HG03565 (cell line): ENCODE results near the gene TMEM45A.
"Not testable (repeated sequence)": the region's sequence is repeated elsewhere in the genome, so short reads cannot be mapped to it uniquely, and the experiment has no call there.

ENCODE experiments used
- ATAC-seq: cut with Tn5 transposase; IDR thresholded peaks from one replicate; pipeline ENCODE4 v1.9.1; 2021; ENCODE audit warnings: mild to moderate bottlenecking, moderate library complexity; ENCODE audit not compliant: unreplicated experiment

Gene TMEM45A

GRCh38 chr3:100482176-100482575 lies 10.2 kb upstream of the TMEM45A start:
- no peak for ATAC-seq

- no peak for ATAC-seq
These were observed 8.9 kb upstream of the TMEM45A start for GRCh38 chr3:100483529-100483928.

GRCh38 chr3:100486808-100487207 lies 5.6 kb upstream of the TMEM45A start:
- no peak for ATAC-seq

- ATAC-seq, result no peak
These were observed 3.3 kb upstream of the TMEM45A start for GRCh38 chr3:100489118-100489517.

DNA sequence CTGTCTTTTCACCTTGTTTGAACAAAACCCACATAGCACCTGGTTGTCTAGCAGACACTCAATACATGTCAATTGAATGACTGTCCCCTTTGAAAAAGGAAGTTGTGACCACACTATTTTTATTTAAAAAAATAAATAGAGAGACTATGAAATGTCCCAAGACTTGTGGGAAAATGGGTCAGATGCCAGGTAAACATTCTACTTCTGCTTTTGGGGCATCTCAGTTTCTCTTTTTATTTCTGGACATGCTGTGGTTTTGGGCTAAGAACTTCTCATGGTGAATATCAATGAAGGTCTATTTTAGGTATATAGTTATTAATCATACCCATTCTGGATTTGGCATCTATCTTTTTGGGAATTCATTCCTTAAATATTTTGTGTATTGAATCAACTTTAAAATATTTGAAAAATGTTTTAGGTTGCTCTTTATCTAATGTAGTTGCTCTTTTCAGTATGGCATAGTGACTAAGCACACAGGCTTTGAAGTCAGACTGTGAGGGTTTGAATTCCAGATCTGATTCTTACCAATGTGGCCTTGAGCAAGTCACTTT lies 4.4 kb downstream of the TMEM45A start:
- ATAC-seq, result peak; percentile 29

DNA sequence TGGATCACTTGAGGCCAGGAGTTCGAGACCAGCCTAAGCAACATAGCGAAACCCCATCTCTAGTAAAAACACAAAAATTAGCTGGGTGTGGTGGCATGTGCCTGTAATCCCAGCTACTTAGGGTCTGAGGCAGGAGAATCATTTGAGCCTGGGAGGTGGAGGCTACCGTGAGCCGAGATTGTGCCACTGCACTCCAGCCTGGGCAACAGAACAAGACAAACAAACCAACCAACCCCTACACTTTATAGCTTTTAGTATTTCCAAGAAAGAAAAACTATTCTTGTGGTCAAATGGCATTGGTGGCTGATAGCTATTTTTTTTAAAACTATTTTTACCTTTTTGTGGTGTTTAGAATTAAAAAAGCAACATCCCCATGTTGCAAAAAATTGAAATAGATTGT lies 7.2 kb downstream of the TMEM45A start:
- no peak for ATAC-seq

GRCh38 chr3:100500320-100500880 lies 8.0 kb downstream of the TMEM45A start:
- ATAC-seq, result no peak

- no peak for ATAC-seq
These were observed 11.0 kb downstream of the TMEM45A start for GRCh38 chr3:100503448-100503847.

GRCh38 chr3:100506355-100506754 lies 13.9 kb downstream of the TMEM45A start:
- no peak for ATAC-seq

- not testable (repeated sequence) for ATAC-seq
These were observed 17.4 kb downstream of the TMEM45A start for GRCh38 chr3:100509818-100510217.

GRCh38 chr3:100516232-100516631 lies 23.8 kb downstream of the TMEM45A start:
- no peak for ATAC-seq

- no peak for ATAC-seq
These were observed 24.4 kb downstream of the TMEM45A start for GRCh38 chr3:100516838-100517237.

GRCh38 chr3:100517276-100517675 lies 24.9 kb downstream of the TMEM45A start:
- no peak for ATAC-seq

DNA sequence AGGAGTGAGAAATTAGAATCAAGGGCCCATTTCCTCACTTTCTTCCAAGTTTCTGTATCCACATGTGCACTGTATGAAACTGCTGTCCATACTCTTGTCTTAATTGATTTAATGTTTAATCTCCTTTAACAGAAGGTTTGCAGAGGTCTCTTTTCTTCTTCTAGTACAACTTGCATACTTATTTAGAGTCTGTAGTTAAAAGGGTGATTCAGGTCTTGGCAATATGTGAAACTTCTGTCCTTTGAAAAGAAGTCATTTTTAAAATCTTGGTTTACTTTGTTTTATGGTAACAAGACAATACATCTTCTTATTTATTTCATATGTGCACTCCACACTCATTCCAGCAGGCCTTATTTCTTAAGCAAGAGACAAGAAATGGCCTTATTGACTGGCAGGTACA lies 25.8 kb downstream of the TMEM45A start:
- ATAC-seq, result no peak

DNA sequence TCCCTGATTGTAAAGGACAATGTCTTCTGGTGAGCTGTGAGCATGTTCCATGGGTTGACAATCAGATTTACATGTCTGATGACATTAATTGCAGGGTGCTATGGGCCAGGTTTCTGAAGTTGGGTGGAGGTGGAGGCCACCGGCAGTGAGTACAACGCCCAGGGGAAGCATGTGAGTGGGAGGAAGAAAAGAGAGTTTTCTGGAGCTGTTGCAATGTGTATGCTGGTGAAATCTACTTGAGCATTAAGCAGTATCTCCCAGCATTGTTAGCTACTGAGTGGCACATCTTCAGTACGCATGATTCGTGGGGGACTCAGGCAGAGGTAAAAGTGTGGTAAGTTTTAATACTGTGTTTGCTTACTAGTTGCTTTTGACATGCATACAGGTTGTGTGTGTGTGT lies 26.6 kb downstream of the TMEM45A start:
- ATAC-seq, result no peak

- no peak for ATAC-seq
These were observed 29.0 kb downstream of the TMEM45A start for GRCh38 chr3:100521439-100521845.

- ATAC-seq, result no peak
These were observed 29.7 kb downstream of the TMEM45A start for GRCh38 chr3:100522125-100522524.

DNA sequence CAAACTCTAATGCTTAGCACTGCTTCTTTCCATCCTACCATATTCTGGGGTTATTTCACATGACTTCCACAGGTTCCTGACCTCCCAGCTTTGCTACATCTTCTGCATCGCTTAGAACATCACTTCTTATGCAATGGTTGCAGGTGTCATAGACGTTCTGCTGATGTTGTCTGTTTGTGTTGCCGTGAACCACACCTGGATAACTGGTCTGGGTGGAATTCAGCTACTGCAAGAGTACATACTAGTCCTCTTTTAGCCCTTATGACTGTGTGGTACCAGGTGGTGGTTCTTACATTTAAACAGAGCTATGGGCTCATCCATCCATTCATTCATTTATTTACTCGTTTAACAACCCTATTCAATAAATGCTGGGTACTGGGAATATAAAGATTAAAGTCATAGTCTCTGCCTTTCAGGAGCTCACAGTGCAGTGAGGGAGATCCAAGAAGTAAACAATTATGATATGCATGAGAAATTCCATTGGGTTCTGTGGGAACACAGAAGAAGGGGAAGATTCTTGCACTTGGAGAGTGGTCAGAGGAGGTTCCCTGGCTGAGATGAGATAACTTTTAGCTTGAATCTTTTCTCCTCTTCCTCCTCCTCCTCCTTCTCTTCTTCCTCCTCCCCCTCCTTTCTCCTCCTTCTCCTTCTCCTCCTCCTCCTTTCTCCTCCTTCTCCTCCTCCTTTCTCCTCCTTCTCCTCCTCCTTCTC lies 30.8 kb downstream of the TMEM45A start:
- no peak for ATAC-seq

GRCh38 chr3:100525753-100526612 lies 33.6 kb downstream of the TMEM45A start:
- no peak for ATAC-seq

DNA sequence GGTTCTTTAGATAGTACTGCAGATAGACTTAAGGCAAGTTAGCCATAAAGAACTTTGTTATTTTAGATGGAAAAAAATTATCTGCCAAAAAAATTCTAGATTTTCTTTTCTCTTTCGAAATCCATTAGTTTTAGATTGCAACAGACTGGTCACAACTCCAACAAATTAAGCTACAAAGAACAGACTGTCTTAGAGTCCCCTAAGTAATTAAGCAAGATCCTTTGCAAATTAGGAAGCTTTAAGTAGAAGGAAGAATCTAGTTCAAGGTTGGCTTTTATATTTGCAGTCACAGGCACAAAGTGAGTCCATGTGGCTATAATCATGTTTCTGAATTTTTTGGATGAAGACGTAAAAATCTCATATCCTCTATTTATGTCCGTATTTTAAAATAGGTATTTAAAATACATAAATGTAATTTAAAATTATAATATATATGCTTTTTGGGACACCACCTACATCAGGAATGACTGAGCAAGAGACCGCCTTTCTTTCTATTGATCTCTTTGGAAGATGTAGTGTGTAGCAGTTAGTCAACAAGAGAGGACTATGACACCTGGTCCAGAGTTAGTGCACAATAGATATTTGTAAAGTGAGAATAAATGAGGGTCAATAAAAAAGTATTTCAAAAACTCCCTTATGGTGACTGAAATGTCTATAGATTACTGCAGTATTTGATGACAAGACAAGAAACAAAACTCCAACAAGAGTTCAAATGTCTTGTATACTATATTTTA lies 34.4 kb downstream of the TMEM45A start:
- ATAC-seq, result no peak

GRCh38 chr3:100527347-100527735 lies 34.9 kb downstream of the TMEM45A start:
- no peak for ATAC-seq
